ENCODE results near the gene CABLES1.
A peak's percentile ranks its signal among the peaks of the same experiment; 100 is the strongest.

Gene CABLES1

DNA sequence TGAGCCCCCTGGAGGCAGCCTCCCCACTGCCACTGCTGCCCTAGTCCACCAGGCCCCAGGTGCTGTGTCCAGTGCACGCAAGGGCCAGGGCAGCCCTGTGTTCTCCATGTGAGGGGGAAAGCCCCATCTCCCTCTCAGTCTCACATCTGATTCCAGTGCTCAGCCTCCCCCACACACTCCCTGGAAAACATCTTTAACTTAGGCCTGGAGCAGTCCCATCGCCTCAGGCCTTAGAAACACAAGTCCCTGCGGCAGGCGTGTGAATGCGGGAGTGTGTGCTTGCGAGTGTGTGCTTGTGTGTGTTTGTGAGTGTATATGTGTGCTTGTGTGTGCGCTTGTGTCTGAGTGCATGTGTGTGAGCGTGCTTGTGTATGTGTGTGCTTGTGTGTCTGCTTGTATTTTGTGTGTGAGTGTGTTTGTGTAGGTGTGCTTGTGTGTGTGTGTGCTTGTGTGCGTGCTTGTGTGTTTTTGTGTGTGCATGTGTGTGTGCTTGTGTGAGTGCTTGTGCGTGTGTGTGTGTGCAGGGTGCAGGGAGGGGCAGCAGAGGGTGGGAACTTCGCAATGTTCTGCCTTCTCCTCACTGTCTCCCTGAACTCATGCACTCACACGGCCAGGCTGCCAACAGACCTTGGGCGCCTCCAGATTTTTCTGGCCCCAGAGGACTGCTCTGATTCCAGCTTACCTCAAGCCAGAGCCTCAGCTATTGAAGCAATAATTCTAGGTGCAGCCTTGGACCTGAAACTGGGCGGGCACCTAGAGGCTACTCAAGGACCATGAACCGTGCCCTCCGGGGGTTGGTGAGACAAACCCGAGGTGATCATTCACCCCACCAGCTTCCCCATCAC is 139.6 kb downstream of the CABLES1 start:
- H2AFZ ChIP-seq (ENCODE audit: insufficient read depth, low read length, poor library complexity): no peak overlapping the region
- no peak overlapping the region for H3K4ac ChIP-seq (ENCODE audit: low read depth, low read length)
- H3K4me2 ChIP-seq (ENCODE audit: low read length): no peak overlapping the region
- no peak overlapping the region for H3K9ac ChIP-seq (ENCODE audit: low read length)
- DNase-seq: peak in 1 of 2 donors; percentile 44
- H3K27me3 ChIP-seq (ENCODE audit: insufficient read depth, low read length): no peaks in the 10 kb centered on the region
- peaks cover 2% of the 10 kb centered on the region for H3K79me1 ChIP-seq (ENCODE audit: low read length)
- no CpG with 5 or more reads among the region's 17 CpGs for whole genome bisulfite sequencing (ENCODE audit: extremely low coverage, insufficient coverage, insufficient read length)
- no peaks in the 10 kb centered on the region for H3K79me2 ChIP-seq (ENCODE audit: control insufficient read depth, insufficient read depth, low read length, poor library complexity)
- H4K8ac ChIP-seq (ENCODE audit: low read depth, low read length): no peak overlapping the region
- H2BK5ac ChIP-seq (ENCODE audit: low read depth, low read length, poor library complexity): no peak overlapping the region
- H3K14ac ChIP-seq (ENCODE audit: low read length): peak overlapping the region; percentile 10
- no peak overlapping the region for H2BK120ac ChIP-seq (ENCODE audit: insufficient read depth, low read length, poor library complexity)
- H3K18ac ChIP-seq (ENCODE audit: low read length): no peak overlapping the region
- no peak overlapping the region for H4K12ac ChIP-seq (ENCODE audit: low read depth, low read length)
- H3K36me3 ChIP-seq (ENCODE audit: control insufficient read depth in 1 of 2, insufficient read depth in 2 of 2, low read length in 2 of 2): peaks cover 3% of the 10 kb centered on the region in 2 experiments
- peaks cover 9 to 12% of the 10 kb centered on the region in 2 experiments for H3K4me1 ChIP-seq (ENCODE audit: control insufficient read depth in 1 of 2, insufficient read depth in 2 of 2, low read length in 2 of 2)
- peak overlapping the region; percentile 8 for H3K4me3 ChIP-seq (ENCODE audit: low read depth, low read length)
- no peak overlapping the region for H3K27ac ChIP-seq (ENCODE audit: low read depth, low read length)
- no peak overlapping the region for H2AK5ac ChIP-seq (ENCODE audit: low read length)
- H3K23ac ChIP-seq (ENCODE audit: low read length): no peak overlapping the region
- no peak overlapping the region for H2BK12ac ChIP-seq (ENCODE audit: low read length)
- H3K9me3 ChIP-seq (ENCODE audit: insufficient read depth, low read depth, low read length): peaks cover 11% of the 10 kb centered on the region
- H4K91ac ChIP-seq (ENCODE audit: low read depth, low read length): no peak overlapping the region

DNA sequence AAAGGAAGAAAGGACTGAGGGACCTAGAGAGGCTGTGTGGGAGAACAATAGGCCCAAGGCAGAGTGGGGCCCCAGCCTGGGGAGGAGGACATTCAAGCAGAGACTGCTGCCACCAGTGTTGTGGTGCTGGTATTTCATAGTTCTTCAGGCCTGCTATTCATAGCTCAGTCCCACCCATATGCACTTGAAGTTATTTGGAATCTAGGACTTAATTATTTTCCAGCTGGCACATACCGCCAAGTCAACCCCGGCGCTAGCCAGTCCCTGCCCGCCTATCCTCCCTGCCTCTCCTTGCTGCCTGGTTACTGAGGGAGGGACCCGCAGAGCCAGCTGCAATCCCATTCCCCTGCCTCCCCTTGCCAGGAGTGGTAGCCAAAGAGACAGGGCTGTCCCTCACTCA is 141.2 kb downstream of the CABLES1 start:
- Histone ChIP-seq H3K4ac (ENCODE audit: low read depth, low read length) (no peak overlapping the region), H3K9ac (ENCODE audit: low read length) (no peak overlapping the region), H3K79me1 (ENCODE audit: low read length) (peaks cover 4% of the 10 kb centered on the region), H3K9me3 (ENCODE audit: insufficient read depth, low read depth, low read length) (peaks cover 5% of the 10 kb centered on the region), H2AFZ (ENCODE audit: insufficient read depth, low read length, poor library complexity) (no peak overlapping the region), H3K18ac (ENCODE audit: low read length) (no peak overlapping the region), H2BK120ac (ENCODE audit: insufficient read depth, low read length, poor library complexity) (no peak overlapping the region), H4K12ac (ENCODE audit: low read depth, low read length) (no peak overlapping the region), H2AK5ac (ENCODE audit: low read length) (no peak overlapping the region), H2BK12ac (ENCODE audit: low read length) (no peak overlapping the region), H3K36me3 (ENCODE audit: control insufficient read depth in 1 of 2, insufficient read depth in 2 of 2, low read length in 2 of 2) (no peaks in the 10 kb centered on the region), H3K23ac (ENCODE audit: low read length) (no peak overlapping the region), H3K79me2 (ENCODE audit: control insufficient read depth, insufficient read depth, low read length, poor library complexity) (no peaks in the 10 kb centered on the region), H4K91ac (ENCODE audit: low read depth, low read length) (no peak overlapping the region), H3K27me3 (ENCODE audit: insufficient read depth, low read length) (no peaks in the 10 kb centered on the region), H3K4me2 (ENCODE audit: low read length) (no peak overlapping the region), H4K8ac (ENCODE audit: low read depth, low read length) (no peak overlapping the region), H3K4me3 (ENCODE audit: low read depth, low read length) (no peak overlapping the region), H3K27ac (ENCODE audit: low read depth, low read length) (no peak overlapping the region), H2BK5ac (ENCODE audit: low read depth, low read length, poor library complexity) (no peak overlapping the region), H3K4me1 (ENCODE audit: control insufficient read depth in 1 of 2, insufficient read depth in 2 of 2, low read length in 2 of 2) (peaks cover 13 to 20% of the 10 kb centered on the region in 2 experiments), H3K14ac (ENCODE audit: low read length) (no peak overlapping the region)
- peak in 1 of 2 donors; percentile 58 for DNase-seq
- WGBS (ENCODE audit: extremely low coverage, insufficient coverage, insufficient read length): no CpG with 5 or more reads among the region's 5 CpGs

DNA sequence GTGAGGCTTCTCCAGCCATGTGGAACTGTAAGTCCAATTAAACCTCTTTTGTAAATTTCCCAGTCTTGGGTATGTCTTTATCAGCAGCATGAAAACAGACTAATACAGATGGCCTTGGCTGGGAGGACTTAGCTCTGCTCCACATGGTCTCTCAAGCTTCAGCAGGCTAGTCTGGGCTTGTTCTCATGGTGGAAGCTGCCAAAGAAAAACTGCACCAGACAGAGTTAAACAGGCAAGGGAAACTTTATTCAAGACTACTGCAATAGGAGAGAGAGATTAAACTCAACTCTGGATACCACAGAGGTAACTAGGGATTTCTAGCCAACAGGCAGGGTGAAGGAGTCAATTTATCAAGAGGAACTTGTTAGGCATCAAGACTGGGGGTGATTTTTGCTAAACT is 142.1 kb downstream of the CABLES1 start:
- Histone ChIP-seq H3K14ac (ENCODE audit: low read length) (no peak overlapping the region), H2BK120ac (ENCODE audit: insufficient read depth, low read length, poor library complexity) (no peak overlapping the region), H3K23ac (ENCODE audit: low read length) (no peak overlapping the region), H3K79me1 (ENCODE audit: low read length) (peaks cover 12% of the 10 kb centered on the region), H2AK5ac (ENCODE audit: low read length) (no peak overlapping the region), H4K12ac (ENCODE audit: low read depth, low read length) (no peak overlapping the region), H2AFZ (ENCODE audit: insufficient read depth, low read length, poor library complexity) (no peak overlapping the region), H3K4me1 (ENCODE audit: control insufficient read depth in 1 of 2, insufficient read depth in 2 of 2, low read length in 2 of 2) (peaks cover 22 to 29% of the 10 kb centered on the region in 2 experiments), H3K36me3 (ENCODE audit: control insufficient read depth in 1 of 2, insufficient read depth in 2 of 2, low read length in 2 of 2) (no peaks in the 10 kb centered on the region), H3K4ac (ENCODE audit: low read depth, low read length) (no peak overlapping the region), H3K9me3 (ENCODE audit: insufficient read depth, low read depth, low read length) (peaks cover 5% of the 10 kb centered on the region), H3K27ac (ENCODE audit: low read depth, low read length) (no peak overlapping the region), H3K27me3 (ENCODE audit: insufficient read depth, low read length) (no peaks in the 10 kb centered on the region), H4K91ac (ENCODE audit: low read depth, low read length) (no peak overlapping the region), H3K18ac (ENCODE audit: low read length) (no peak overlapping the region), H3K4me3 (ENCODE audit: low read depth, low read length) (no peak overlapping the region), H2BK12ac (ENCODE audit: low read length) (no peak overlapping the region), H3K9ac (ENCODE audit: low read length) (no peak overlapping the region), H4K8ac (ENCODE audit: low read depth, low read length) (no peak overlapping the region), H3K4me2 (ENCODE audit: low read length) (no peak overlapping the region), H2BK5ac (ENCODE audit: low read depth, low read length, poor library complexity) (no peak overlapping the region), H3K79me2 (ENCODE audit: control insufficient read depth, insufficient read depth, low read length, poor library complexity) (no peaks in the 10 kb centered on the region)
- DNase-seq: no peak

DNA sequence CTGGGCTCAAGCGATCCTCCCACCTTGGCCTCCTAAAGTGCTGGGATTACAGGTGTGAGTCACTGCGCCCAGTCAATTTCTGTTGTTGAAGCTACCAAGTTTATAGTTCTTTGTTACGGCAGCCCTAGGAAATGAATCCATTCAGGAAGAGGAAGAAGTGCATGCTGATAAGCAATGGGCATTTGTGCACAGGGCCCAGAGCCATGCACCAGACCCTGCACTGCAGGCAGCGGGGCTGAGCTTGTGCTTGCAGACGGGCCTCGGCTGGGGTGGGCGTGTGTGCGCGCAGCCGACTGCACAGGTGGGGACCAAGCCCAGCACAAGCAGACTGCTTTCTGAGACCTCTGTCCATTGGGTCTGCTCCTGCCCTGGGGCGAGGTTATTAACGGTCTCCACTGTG is 144.6 kb downstream of the CABLES1 start:
- peaks cover 2% of the 10 kb centered on the region for H3K79me2 ChIP-seq (ENCODE audit: control insufficient read depth, insufficient read depth, low read length, poor library complexity)
- H3K27me3 ChIP-seq (ENCODE audit: insufficient read depth, low read length): no peaks in the 10 kb centered on the region
- H3K9ac ChIP-seq (ENCODE audit: low read length): no peak overlapping the region
- H2BK12ac ChIP-seq (ENCODE audit: low read length): peak overlapping the region; percentile 6
- no peak overlapping the region for H3K27ac ChIP-seq (ENCODE audit: low read depth, low read length)
- no peak overlapping the region for H3K4me3 ChIP-seq (ENCODE audit: low read depth, low read length)
- H3K9me3 ChIP-seq (ENCODE audit: insufficient read depth, low read depth, low read length): peaks cover 5% of the 10 kb centered on the region
- H2BK120ac ChIP-seq (ENCODE audit: insufficient read depth, low read length, poor library complexity): no peak overlapping the region
- H3K14ac ChIP-seq (ENCODE audit: low read length): peak overlapping the region; percentile 5
- no peak for DNase-seq
- WGBS (ENCODE audit: extremely low coverage, insufficient coverage, insufficient read length): no CpG with 5 or more reads among the region's 12 CpGs
- no peak overlapping the region for H3K18ac ChIP-seq (ENCODE audit: low read length)
- peak overlapping the region; percentile 21 for H2AK5ac ChIP-seq (ENCODE audit: low read length)
- no peak overlapping the region for H3K4ac ChIP-seq (ENCODE audit: low read depth, low read length)
- no peak overlapping the region for H3K23ac ChIP-seq (ENCODE audit: low read length)
- no peak overlapping the region for H2BK5ac ChIP-seq (ENCODE audit: low read depth, low read length, poor library complexity)
- H3K79me1 ChIP-seq (ENCODE audit: low read length): peaks cover 17% of the 10 kb centered on the region
- no peak overlapping the region for H2AFZ ChIP-seq (ENCODE audit: insufficient read depth, low read length, poor library complexity)
- no peaks in the 10 kb centered on the region for H3K36me3 ChIP-seq (ENCODE audit: control insufficient read depth in 1 of 2, insufficient read depth in 2 of 2, low read length in 2 of 2)
- no peak overlapping the region for H3K4me2 ChIP-seq (ENCODE audit: low read length)
- no peak overlapping the region for H4K12ac ChIP-seq (ENCODE audit: low read depth, low read length)
- H3K4me1 ChIP-seq (ENCODE audit: control insufficient read depth in 1 of 2, insufficient read depth in 2 of 2, low read length in 2 of 2): peaks cover 20 to 29% of the 10 kb centered on the region in 2 experiments
- peak overlapping the region; percentile 26 for H4K91ac ChIP-seq (ENCODE audit: low read depth, low read length)
- H4K8ac ChIP-seq (ENCODE audit: low read depth, low read length): no peak overlapping the region
